Dendritic cell treated with granulocyte-macrophage colony-stimulating factor and Interleukin-4, amounts not matched to agents 40 ng/mL and 50 ng/mL, for 4 days (primary cell): ENCODE measurements around the gene RAB38.

Source experiments
- H3K27ac Mint-ChIP-seq: one replicate; pipeline ENCODE4 v1.8.0; 2022; ENCODE audit warnings: mild to moderate bottlenecking, mixed read lengths
- H3K27me3 Mint-ChIP-seq: one replicate; pipeline ENCODE4 v1.8.0; 2022; ENCODE audit warnings: mild to moderate bottlenecking, mixed read lengths
- H3K36me3 Mint-ChIP-seq: one replicate; pipeline ENCODE4 v1.8.0; 2022; ENCODE audit warnings: low read depth, mixed read lengths
- H3K4me1 Mint-ChIP-seq: one replicate; pipeline ENCODE4 v1.8.0; 2022; ENCODE audit warnings: low read depth, mixed read lengths
- H3K4me3 Mint-ChIP-seq: one replicate; pipeline ENCODE4 v1.8.0; 2022; ENCODE audit warnings: mild to moderate bottlenecking, moderate library complexity, mixed read lengths
- H3K9me3 Mint-ChIP-seq: one replicate; pipeline ENCODE4 v1.8.0; 2022; ENCODE audit warnings: mixed read lengths
- intact Hi-C: fragments of 100-400 bp; cut with micrococcal nuclease; formaldehyde crosslinking; loops from one replicate; pipeline ENCODE4 v1.15.0; 2022

RAB38 gene

DNA sequence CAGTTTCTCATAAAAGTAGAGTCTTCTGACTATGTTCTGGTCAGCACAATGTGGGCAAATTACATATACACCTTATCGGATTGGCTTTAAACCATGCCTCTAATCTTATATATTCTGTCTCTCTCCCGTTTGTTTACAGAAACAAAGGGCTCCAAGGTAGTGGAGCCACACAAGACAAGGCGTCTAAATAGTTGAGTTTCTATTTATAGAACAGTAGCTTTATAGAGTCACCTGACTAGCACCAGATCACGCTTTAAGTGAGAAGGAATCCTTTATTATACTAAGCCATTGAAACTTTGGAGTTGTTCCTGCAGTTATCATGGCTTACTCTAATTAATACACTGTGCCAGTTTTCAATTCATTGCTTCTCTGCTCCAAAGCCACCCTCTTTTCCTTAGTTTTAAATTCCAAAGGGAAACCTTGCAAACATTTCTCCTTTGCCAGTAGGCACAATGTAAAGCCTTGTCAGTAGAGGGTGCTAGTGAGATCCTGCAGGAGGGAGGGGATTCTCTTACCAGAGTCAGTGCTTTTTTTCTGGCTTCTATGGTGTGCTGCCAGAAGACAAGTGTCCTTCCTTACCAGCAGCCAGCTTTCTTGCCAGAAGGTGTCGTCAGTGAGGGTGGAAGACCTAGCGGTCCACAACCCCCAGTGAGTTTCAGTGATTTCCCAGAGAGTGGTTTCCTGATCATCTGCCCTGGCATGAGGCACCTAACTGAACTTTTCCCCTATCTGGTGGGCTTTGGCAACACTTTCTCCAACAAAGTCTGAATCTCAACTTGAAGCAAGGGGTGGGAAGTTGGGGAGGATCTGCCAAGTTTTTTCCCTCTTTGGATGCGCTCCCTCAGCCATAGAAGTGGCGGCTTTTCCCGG is 71.7 kb downstream of the RAB38 start:
- Mint-ChIP-seq H3K36me3 (peaks cover 4% of the 10 kb centered on the region), H3K9me3 (peaks cover 1% of the 10 kb centered on the region)

DNA sequence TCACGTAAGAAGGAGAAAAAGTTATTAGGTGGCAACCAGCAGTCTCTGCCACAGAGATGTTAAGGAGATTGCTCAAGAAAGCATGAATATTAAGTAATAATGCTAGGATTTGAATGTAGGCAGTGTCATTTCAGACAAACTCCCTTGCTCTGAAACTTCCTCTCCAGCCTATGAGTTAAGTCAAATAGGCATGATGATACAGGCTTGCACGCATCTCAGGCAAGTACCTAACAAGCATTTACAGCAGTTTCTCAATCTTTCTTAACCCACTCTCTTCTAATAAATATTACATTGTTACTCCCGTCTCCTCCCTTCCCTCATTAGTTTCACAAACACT is 72.7 kb downstream of the RAB38 start:
- Mint-ChIP-seq H3K4me3 (no peak overlapping the region), H3K27ac (no peak overlapping the region), H3K9me3 (no peaks in the 10 kb centered on the region), H3K36me3 (no peaks in the 10 kb centered on the region), H3K27me3 (no peaks in the 10 kb centered on the region), H3K4me1 (peaks cover 10% of the 10 kb centered on the region)
- intact Hi-C loops = loop anchor here (2.0 kb wide), 1 partner anchor 450 kb away; no protein-coding TSS in a partner anchor

More for the DNA sequence above, 71.7 kb downstream of the RAB38 start:
- Mint-ChIP-seq H3K27me3 (no peaks in the 10 kb centered on the region), H3K4me1 (peaks cover 10% of the 10 kb centered on the region), H3K4me3 (no peak overlapping the region), H3K27ac (no peak overlapping the region)
- intact Hi-C loops = loop anchor here (1.0 to 2.0 kb wide), 2 partner anchors 441 to 449 kb away; no protein-coding TSS in a partner anchor

DNA sequence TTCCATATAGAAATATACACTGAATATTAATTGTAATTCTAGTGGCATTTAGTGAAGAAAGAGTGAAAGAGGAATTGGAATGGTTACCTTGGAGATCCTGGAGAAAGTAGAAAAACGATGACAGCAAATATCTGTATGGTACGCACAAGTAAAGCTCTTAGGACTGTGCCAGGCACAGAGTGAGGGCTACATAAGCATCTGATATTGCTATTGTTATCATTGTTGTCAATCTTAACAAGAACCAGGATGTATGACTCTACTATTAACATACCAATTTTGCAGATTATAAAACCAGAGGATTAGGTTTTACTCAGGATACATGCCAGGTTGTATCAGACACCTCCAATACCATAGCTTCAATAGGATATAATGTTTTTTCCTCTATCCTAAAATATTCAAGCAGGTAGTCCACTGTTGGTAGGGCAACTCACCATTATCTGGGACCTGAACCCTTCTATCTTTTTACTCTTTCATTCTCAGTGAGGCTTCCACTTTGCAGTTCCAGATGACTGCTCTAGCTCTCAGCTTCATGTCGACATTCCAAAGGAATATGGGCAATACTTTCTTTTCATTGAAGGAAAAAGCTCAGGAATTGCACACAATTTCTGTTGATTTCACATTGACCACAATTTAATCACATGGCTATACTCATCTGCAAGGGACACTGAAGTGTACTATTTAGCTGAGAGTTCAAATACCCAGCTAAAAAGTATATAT is 73.2 kb downstream of the RAB38 start:
- Mint-ChIP-seq H3K27me3 (no peaks in the 10 kb centered on the region), H3K4me1 (peaks cover 10% of the 10 kb centered on the region), H3K4me3 (no peak overlapping the region), H3K36me3 (no peaks in the 10 kb centered on the region), H3K27ac (no peak overlapping the region), H3K9me3 (no peaks in the 10 kb centered on the region)
- intact Hi-C loops = loop anchor here (2.0 kb wide), 1 partner anchor 451 kb away; no protein-coding TSS in a partner anchor

DNA sequence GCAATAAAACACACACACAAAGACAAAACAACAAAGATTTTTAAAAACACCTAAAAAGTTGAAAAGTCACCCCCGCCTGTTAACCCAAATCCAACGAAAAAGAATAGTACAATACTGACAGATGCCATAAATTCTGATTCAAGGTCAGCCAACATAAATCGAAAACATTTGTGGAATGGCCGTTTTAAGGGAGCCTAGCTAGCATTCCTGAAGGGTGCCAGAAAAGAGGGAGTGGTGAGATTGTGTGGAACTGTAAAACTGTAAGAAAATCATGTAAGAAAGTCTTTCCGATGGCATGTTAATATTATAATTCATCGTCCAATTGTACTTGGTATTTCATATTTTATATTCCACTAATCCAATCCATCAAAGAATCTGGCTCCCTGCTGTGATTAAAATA is 75.1 kb downstream of the RAB38 start:
- no peaks in the 10 kb centered on the region for H3K27me3 Mint-ChIP-seq
- no peak overlapping the region for H3K27ac Mint-ChIP-seq
- intact Hi-C loops = no loop called here
- H3K9me3 Mint-ChIP-seq = no peaks in the 10 kb centered on the region
- no peaks in the 10 kb centered on the region for H3K36me3 Mint-ChIP-seq
- no peak overlapping the region for H3K4me3 Mint-ChIP-seq
- peaks cover 10% of the 10 kb centered on the region for H3K4me1 Mint-ChIP-seq

DNA sequence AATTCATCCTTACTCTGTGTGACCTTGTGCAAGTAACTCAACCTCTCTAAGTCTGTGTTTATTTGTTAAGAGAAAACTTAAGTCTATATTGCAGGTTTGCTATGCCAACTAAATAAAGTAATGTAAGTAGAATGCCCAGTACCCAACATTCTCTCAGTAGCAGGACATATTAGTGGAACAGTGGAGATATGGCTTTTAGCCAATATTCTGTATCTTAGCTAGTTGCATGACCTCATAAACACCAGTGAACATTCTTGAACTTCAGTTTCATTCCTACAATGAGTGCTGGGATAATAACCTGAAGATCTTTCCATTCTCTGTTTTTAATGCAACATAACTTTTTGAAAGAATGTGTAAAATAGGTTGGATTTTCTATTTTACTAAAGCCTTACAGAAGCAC is 77.0 kb downstream of the RAB38 start:
- H3K36me3 Mint-ChIP-seq = no peaks in the 10 kb centered on the region
- H3K4me3 Mint-ChIP-seq = no peak overlapping the region
- no peaks in the 10 kb centered on the region for H3K9me3 Mint-ChIP-seq
- H3K27me3 Mint-ChIP-seq = no peaks in the 10 kb centered on the region
- H3K27ac Mint-ChIP-seq = no peak overlapping the region
- peaks cover 10% of the 10 kb centered on the region for H3K4me1 Mint-ChIP-seq
- intact Hi-C loops = no loop called here

DNA sequence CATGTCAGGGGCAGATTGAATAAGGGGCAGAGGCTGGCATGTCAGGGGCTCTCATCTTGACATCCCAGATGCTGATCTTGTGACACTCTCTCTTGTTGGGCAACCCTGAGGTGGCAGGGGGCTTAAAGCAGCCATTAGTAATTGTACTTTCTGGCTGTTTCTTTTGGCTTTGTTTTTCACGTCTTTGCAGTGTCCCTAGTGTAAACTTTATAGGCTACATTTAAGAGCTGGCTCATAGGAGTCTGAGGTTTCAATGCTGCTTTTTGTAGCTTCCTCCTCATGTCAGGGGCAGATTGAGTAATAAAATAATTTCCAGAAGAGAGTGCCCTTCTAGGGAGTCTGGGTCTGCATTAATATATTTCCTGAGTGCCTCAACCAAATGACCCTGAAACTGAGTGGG is 86.1 kb downstream of the RAB38 start:
- intact Hi-C loops = no loop called here
- Mint-ChIP-seq H3K27me3 (no peaks in the 10 kb centered on the region), H3K36me3 (no peaks in the 10 kb centered on the region), H3K4me3 (no peak overlapping the region), H3K4me1 (no peaks in the 10 kb centered on the region), H3K27ac (no peak overlapping the region), H3K9me3 (no peaks in the 10 kb centered on the region)

DNA sequence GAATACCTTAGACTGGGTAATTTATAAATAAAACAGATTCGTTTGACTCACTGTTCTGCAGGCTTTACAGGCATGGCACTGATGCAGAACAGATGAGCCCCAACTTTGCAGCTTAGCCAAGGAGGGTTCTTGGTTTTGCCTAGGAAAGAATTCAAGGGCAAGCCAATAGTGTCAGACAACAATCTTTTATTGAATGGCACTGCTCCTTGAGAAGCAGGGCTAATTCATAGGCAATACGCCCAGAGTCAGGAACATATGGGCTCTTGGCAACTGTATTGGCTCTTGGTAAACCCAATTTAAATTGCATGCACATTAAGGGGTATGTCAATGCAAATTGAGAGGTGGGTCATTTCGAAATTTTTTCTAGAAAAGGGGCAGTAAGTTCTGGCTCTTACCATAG is 87.9 kb downstream of the RAB38 start:
- no peak overlapping the region for H3K27ac Mint-ChIP-seq
- H3K36me3 Mint-ChIP-seq = no peaks in the 10 kb centered on the region
- H3K4me3 Mint-ChIP-seq = no peak overlapping the region
- intact Hi-C loops = no loop called here
- H3K9me3 Mint-ChIP-seq = no peaks in the 10 kb centered on the region
- no peaks in the 10 kb centered on the region for H3K27me3 Mint-ChIP-seq
- H3K4me1 Mint-ChIP-seq = no peaks in the 10 kb centered on the region

DNA sequence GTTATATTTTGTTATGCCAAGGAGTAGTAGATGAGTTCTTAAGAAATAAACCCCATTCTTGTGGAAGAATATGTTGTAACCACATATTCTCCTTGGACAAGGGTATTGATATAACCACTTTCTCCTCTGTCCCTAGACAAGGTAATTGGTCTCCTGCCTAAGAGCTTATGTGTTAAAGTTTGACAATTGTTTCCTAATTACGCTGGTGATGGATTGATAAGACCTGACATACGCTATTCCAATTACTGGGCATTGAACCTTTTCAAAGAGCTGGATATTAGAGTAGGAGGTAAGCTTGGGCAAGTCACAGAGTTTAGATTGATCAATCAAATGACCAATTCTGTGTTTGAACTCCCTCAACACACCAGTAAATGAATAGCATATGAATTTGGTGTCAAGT is 88.9 kb downstream of the RAB38 start:
- no peaks in the 10 kb centered on the region for H3K4me1 Mint-ChIP-seq
- no peak overlapping the region for H3K4me3 Mint-ChIP-seq
- H3K36me3 Mint-ChIP-seq = no peaks in the 10 kb centered on the region
- H3K9me3 Mint-ChIP-seq = no peaks in the 10 kb centered on the region
- no peak overlapping the region for H3K27ac Mint-ChIP-seq
- H3K27me3 Mint-ChIP-seq = no peaks in the 10 kb centered on the region
- intact Hi-C loops = no loop called here

DNA sequence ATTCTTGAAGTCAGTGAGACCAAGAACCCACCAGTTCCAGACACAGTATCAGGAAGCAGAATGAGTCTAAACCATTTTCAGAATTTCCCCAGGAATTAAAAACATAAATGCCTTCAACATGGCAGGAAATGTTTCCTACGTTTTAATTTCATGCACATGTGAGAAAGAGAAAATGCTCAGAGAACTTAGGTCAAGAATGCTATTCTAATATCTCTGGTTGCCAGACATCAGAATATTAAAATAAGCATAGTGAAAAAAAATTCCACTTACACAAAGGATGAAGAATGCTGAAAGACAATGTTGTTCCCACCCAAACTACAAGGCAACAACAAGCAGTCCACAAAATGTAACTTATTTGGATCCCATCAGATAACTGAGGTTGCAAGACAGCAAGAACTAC is 104.8 kb downstream of the RAB38 start:
- H3K4me1 Mint-ChIP-seq = no peaks in the 10 kb centered on the region
- H3K27ac Mint-ChIP-seq = no peak overlapping the region
- intact Hi-C loops = no loop called here
- H3K36me3 Mint-ChIP-seq = no peaks in the 10 kb centered on the region
- H3K9me3 Mint-ChIP-seq = peaks cover 30% of the 10 kb centered on the region
- H3K4me3 Mint-ChIP-seq = no peak overlapping the region
- H3K27me3 Mint-ChIP-seq = no peaks in the 10 kb centered on the region

DNA sequence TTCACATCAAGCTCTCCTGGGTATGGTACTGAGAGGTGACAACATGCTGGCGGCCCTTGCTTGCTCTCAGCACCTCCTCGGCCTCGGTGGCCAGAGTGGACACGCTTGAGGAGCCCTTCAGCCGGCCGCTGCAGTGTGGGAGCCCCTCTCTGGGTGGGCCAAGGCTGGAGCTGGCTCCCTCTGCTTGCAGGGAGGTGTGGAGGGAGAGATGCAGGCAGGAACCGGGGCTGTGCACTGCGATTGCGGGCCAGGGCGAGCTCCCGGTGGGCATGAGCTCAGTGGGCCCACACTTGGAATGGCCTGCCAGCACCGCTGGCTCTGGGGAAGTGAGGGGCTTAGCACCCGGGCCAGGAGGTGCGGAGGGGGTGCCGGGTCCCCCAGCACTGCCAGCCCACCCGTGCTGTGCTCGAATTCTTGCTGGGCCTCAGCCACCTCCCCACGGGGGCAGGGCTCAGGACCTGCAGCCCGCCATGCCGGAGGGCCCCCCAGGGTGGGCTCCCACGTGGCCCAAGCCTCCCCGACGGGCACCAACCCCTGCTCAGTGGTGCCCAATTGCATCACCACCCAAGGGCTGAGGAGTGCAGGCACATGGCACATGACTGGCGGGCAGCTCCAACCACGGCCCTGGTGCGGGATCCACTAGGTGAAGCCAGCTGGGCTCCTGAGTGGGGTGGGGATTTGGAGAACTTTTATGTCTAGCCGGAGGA is 106.2 kb downstream of the RAB38 start:
- H3K9me3 Mint-ChIP-seq = peaks cover 28% of the 10 kb centered on the region
- no peak overlapping the region for H3K27ac Mint-ChIP-seq
- H3K27me3 Mint-ChIP-seq = no peaks in the 10 kb centered on the region
- no peaks in the 10 kb centered on the region for H3K36me3 Mint-ChIP-seq
- H3K4me3 Mint-ChIP-seq = no peak overlapping the region
- intact Hi-C loops = no loop called here
- H3K4me1 Mint-ChIP-seq = no peaks in the 10 kb centered on the region

DNA sequence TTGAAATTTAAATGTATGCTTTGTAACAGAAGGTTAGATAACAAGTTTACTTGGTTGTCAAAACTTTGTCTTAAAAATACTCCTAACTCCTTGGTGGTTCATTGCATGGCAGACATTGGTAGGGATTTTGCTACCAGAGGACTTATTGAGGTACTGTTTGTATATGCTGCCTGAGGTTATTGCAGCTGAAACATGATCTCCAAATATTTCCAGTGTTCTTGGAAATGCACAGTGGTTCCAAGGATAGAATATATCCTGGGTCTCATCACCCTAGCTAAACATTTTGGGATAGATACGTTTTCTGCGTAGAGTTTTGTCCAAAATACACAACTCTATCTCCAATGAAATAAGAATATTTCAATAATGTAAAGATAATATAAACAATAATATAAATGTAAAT is 109.2 kb downstream of the RAB38 start:
- Mint-ChIP-seq H3K36me3 (no peaks in the 10 kb centered on the region), H3K27ac (no peak overlapping the region), H3K9me3 (peaks cover 9% of the 10 kb centered on the region), H3K4me3 (no peak overlapping the region), H3K4me1 (no peaks in the 10 kb centered on the region), H3K27me3 (no peaks in the 10 kb centered on the region)
- intact Hi-C loops = no loop called here

DNA sequence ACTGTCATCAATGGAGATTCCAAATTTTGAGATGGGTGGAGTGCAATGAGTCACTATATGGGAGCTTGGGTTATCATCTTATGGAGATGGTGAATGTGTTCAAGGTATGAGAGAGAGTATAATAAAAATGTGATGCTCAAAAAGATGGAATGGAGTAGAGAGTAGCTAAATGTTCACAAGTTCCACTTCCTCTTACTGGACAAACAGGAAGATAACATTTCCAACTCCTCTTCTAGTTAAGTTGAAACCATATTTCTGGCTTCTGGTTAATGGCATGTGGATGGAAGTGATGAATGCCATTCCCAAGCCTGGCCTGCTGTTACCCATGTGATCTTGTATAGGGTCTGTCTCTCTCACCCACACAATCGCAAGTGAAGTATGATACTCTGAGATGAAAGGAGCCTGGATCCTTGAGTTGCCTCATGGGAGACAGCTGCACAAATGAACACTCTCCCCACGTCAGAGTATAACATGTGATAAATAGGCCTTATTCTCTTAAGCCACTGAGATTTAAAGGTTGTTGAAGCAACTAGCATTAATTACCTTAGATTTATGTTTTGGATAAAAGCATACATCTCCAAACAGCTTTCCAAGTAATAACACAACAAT is 111.0 kb downstream of the RAB38 start:
- no peaks in the 10 kb centered on the region for H3K4me1 Mint-ChIP-seq
- intact Hi-C loops = no loop called here
- H3K36me3 Mint-ChIP-seq = no peaks in the 10 kb centered on the region
- H3K27me3 Mint-ChIP-seq = no peaks in the 10 kb centered on the region
- H3K9me3 Mint-ChIP-seq = no peaks in the 10 kb centered on the region
- no peak overlapping the region for H3K27ac Mint-ChIP-seq
- no peak overlapping the region for H3K4me3 Mint-ChIP-seq
